ENCODE measurements around the gene DCDC2B. TPM values are rescaled to one million over a fixed set of nuclear protein-coding genes. Genes with fewer than 3 reads are reported as not detected.

Gene DCDC2B
- total and polyA plus RNA-seq, 10 of the 15 experiments (the other 5 are each of a cell fraction or from before 2014, with no cell fraction given): 0.12 to 0.21 (median 0.15) TPM; not detected in 7

DNA sequence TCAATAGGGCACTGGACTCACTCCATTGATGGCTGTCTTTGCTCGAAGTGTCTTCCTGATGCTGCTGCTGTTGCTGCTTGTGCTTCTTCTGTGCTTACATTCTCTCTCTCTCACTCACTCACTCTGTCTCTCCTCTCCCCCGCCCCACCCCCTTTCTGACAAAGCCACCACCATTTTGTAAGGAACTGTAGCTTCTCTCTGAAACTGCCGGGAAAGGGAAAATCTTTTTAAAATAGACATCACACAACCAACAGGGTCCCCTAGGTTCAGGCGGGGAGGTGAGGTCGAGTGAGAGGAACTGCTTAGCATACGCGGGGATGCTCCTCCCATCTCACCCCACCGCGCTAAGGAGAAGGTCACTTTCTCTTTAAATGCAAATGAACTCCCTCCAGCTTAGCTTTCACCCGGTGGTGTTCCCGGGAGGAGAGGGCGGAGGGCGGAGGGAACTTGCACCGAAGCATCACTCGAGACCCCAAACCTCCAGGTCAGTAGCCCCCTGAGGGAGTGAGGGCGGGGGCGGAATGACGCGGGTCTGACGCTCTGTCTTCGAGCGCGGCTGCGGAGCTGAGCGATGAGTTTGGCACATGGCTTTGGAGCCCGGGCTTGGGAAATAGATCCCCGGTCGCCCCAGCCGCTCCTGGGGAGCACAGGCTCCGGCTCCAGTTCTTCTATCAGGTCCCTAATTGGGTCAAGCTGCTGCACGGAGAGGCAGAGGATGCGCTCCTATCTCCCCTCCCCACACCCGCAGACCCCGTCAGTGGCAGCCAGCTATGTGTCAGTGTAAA lies 8.5 kb upstream of the DCDC2B start, which contains the start of gene CCDC28B (continued):
- TF ChIP-seq GATAD2B (conservative IDR thresholded peaks at IDR 0.05; ENCODE audit: low read depth) (peak; percentile 52), SMAD1 (IDR thresholded peaks at IDR 0.05; ENCODE audit: low read depth, partially characterized antibody) (no peak), RFX5 (IDR thresholded peaks at IDR 0.05; ENCODE audit: low read depth, low read length) (no peak), CEBPB (IDR thresholded peaks at IDR 0.05; ENCODE audit: borderline replicate concordance in 1 of 2, low read depth in 2 of 2, low read length in 2 of 2) (no peak), SREBF2 (IDR thresholded peaks at IDR 0.05; ENCODE audit: low read length) (no peak), RBBP5 (conservative IDR thresholded peaks at IDR 0.05) (no peak), CREB1 (IDR thresholded peaks at IDR 0.05; ENCODE audit: low read depth) (peak; percentile 83), RELA (IDR thresholded peaks at IDR 0.05; ENCODE audit: borderline replicate concordance, partially characterized antibody) (peak; percentile 35)
- TF ChIP-seq, protein P1, sequence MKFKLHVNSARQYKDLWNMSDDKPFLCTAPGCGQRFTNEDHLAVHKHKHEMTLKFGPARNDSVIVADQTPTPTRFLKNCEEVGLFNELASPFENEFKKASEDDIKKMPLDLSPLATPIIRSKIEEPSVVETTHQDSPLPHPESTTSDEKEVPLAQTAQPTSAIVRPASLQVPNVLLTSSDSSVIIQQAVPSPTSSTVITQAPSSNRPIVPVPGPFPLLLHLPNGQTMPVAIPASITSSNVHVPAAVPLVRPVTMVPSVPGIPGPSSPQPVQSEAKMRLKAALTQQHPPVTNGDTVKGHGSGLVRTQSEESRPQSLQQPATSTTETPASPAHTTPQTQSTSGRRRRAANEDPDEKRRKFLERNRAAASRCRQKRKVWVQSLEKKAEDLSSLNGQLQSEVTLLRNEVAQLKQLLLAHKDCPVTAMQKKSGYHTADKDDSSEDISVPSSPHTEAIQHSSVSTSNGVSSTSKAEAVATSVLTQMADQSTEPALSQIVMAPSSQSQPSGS (IDR thresholded peaks at IDR 0.05; ENCODE audit: low read length): no peak
- TF ChIP-seq, protein P2, sequence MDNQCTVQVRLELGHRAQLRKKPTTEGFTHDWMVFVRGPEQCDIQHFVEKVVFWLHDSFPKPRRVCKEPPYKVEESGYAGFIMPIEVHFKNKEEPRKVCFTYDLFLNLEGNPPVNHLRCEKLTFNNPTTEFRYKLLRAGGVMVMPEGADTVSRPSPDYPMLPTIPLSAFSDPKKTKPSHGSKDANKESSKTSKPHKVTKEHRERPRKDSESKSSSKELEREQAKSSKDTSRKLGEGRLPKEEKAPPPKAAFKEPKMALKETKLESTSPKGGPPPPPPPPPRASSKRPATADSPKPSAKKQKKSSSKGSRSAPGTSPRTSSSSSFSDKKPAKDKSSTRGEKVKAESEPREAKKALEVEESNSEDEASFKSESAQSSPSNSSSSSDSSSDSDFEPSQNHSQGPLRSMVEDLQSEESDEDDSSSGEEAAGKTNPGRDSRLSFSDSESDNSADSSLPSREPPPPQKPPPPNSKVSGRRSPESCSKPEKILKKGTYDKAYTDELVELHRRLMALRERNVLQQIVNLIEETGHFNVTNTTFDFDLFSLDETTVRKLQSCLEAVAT (IDR thresholded peaks at IDR 0.05): 0 out of 2 replicates have a peak, but pooled peaks have one; percentile 36
- TF ChIP-seq, protein P3, sequence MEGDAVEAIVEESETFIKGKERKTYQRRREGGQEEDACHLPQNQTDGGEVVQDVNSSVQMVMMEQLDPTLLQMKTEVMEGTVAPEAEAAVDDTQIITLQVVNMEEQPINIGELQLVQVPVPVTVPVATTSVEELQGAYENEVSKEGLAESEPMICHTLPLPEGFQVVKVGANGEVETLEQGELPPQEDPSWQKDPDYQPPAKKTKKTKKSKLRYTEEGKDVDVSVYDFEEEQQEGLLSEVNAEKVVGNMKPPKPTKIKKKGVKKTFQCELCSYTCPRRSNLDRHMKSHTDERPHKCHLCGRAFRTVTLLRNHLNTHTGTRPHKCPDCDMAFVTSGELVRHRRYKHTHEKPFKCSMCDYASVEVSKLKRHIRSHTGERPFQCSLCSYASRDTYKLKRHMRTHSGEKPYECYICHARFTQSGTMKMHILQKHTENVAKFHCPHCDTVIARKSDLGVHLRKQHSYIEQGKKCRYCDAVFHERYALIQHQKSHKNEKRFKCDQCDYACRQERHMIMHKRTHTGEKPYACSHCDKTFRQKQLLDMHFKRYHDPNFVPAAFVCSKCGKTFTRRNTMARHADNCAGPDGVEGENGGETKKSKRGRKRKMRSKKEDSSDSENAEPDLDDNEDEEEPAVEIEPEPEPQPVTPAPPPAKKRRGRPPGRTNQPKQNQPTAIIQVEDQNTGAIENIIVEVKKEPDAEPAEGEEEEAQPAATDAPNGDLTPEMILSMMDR (IDR thresholded peaks at IDR 0.05 in 2 of 3, conservative IDR thresholded peaks at IDR 0.05 in 1 of 3; ENCODE audit: control insufficient read depth in 2 of 3, extremely low read depth in 1 of 3, insufficient read depth in 1 of 3, low read depth in 3 of 3, low read length in 3 of 3): no peak
- TF ChIP-seq, protein P4, sequence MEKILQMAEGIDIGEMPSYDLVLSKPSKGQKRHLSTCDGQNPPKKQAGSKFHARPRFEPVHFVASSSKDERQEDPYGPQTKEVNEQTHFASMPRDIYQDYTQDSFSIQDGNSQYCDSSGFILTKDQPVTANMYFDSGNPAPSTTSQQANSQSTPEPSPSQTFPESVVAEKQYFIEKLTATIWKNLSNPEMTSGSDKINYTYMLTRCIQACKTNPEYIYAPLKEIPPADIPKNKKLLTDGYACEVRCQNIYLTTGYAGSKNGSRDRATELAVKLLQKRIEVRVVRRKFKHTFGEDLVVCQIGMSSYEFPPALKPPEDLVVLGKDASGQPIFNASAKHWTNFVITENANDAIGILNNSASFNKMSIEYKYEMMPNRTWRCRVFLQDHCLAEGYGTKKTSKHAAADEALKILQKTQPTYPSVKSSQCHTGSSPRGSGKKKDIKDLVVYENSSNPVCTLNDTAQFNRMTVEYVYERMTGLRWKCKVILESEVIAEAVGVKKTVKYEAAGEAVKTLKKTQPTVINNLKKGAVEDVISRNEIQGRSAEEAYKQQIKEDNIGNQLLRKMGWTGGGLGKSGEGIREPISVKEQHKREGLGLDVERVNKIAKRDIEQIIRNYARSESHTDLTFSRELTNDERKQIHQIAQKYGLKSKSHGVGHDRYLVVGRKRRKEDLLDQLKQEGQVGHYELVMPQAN (conservative IDR thresholded peaks at IDR 0.05): no peak; the same call in 1 of the 2 replicates

Measured in GM12878 (cell line).